ENCODE results near the gene CLINT1.

The CLINT1 gene

GRCh38 chr5:157748760-157749461 lies 110.0 kb downstream of the CLINT1 start:
- DNase-seq: no peak

- DNase-seq: no peak
Observed at GRCh38 chr5:157747766-157748700, 110.9 kb downstream of the CLINT1 start.

- no peak for DNase-seq
Observed at GRCh38 chr5:157747173-157747740, 111.7 kb downstream of the CLINT1 start.

GRCh38 chr5:157745041-157745456 lies 113.9 kb downstream of the CLINT1 start:
- DNase-seq: peak; percentile 40

- DNase-seq: peak; percentile 74
Observed at GRCh38 chr5:157744051-157745011, 114.6 kb downstream of the CLINT1 start.

- peak; percentile 100 for DNase-seq
Observed at GRCh38 chr5:157743163-157744050, 115.5 kb downstream of the CLINT1 start, which contains the start of gene LSM11. Gene LSM11 (plus strand): TSS chr5:157743712. CDS start chr5:157743751, 39 bp downstream.

GRCh38 chr5:157741131-157741530 lies 117.8 kb downstream of the CLINT1 start:
- DNase-seq: no peak

- no peak for DNase-seq
Observed at GRCh38 chr5:157740229-157740610, 118.7 kb downstream of the CLINT1 start.

GRCh38 chr5:157739388-157740228 lies 119.3 kb downstream of the CLINT1 start:
- DNase-seq: no peak

GRCh38 chr5:157735991-157736390 lies 123.0 kb downstream of the CLINT1 start:
- no peak for DNase-seq
